Right lobe of liver (tissue), 6 donors: ENCODE results near the gene SLITRK2. TPM values are rescaled to one million over a fixed set of nuclear protein-coding genes. Genes with fewer than 3 reads are reported as not detected.

Source experiments
- ATAC-seq, 4 donors: fragments of 200-7000 bp; cut with Tn5 transposase; one replicate each; pipeline ENCODE4 v1.9.1; 2020; ENCODE audit warnings: mild to moderate bottlenecking in 4 of 4, moderate library complexity in 4 of 4
- DNase-seq, 3 donors: peaks; one replicate each; pipeline ENCODE4 v3.0.0-alpha.2; 2020
- H3K27ac ChIP-seq, 3 donors: fragments of 200-600 bp; one replicate each; pipeline ENCODE4 v1.8.0; 2022
- H3K27me3 ChIP-seq, 2 donors: fragments of 200-600 bp; one replicate each; pipeline ENCODE4 v1.8.0; 2022
- H3K36me3 ChIP-seq, 4 donors: fragments of 200-600 bp; sonication (generic) in 1 of 4; one replicate each; pipeline versions ENCODE4 v1.5.1 to v1.8.0; 2017 to 2022; ENCODE audit warnings: control low read depth in 1 of 4
- H3K4me1 ChIP-seq, 4 donors: fragments of 200-600 bp; sonication (generic) in 1 of 4; one replicate each; pipeline versions ENCODE4 v1.5.1 to v1.8.0; 2017 to 2022; ENCODE audit warnings: control low read depth in 1 of 4
- H3K4me3 ChIP-seq, 3 donors: fragments of 200-600 bp; one replicate each; pipeline ENCODE4 v1.8.0; 2022
- H3K9me3 ChIP-seq, 4 donors: fragments of 200-600 bp; sonication (generic) in 1 of 4; one replicate each; pipeline versions ENCODE4 v1.5.1 to v1.8.0; 2017 to 2022; ENCODE audit warnings: control low read depth in 1 of 4
- POLR2A ChIP-seq: fragments of 450-650 bp; IDR thresholded peaks from one replicate; pipeline ENCODE4 v1.6.1; 2017; ENCODE audit warnings: antibody characterized with exemption, mild to moderate bottlenecking
- WGBS: methylation state at CpG from one replicate; pipeline ENCODE4 v1.1.6; 2018; ENCODE audit warnings: low coverage, low lambda C conversion rate; ENCODE audit not compliant: insufficient coverage; ENCODE audit errors: missing lambda C conversion rate; 5-methylcytosine and 5-hydroxymethylcytosine counted together
- intact Hi-C, 2 donors: fragments of 100-400 bp; cut with DNase I; formaldehyde crosslinking; loops; one replicate each; pipeline versions ENCODE4 v1.11.2 to v1.14.1; 2022
- small RNA-seq, 2 experiments: library from RNA; depleted of rRNA; stranded (forward); fragments of <200 nt; gene quantifications; one replicate each; pipeline ENCODE3, GENCODE V24; 2016
- total RNA-seq, 6 experiments: library from RNA; depleted of rRNA in 2 of 6; stranded (reverse); fragments of >200 nt in 2 of 6; fragmentation: NEBNext Ultra II Directional in 3 of 6; extraction: Animal tissue kit (Norgen Biotek cat#: 25700) in 3 of 6; gene quantifications; one replicate each; pipeline versions ENCODE4 v1.1.0 to v1.2.4, GENCODE V29; 2016 to 2023
- TF ChIP-seq, protein P1 (sequence below), 4 donors: fragments of 200-600 bp in 3 of 4; fragments of 450-650 bp in 1 of 4; IDR thresholded peaks; one replicate each; pipeline versions ENCODE4 v1.5.1 to v1.8.0; 2016 to 2022; ENCODE audit warnings: antibody characterized with exemption in 4 of 4, mild to moderate bottlenecking in 2 of 4
- donor health status: DM: no; HTN: yes; CAD: no.
- donor health status: DM: no; HTN: no; CAD: no.
- donor health status: DM: no; HTN: no; CAD: no.
- donor health status: DM: no; HTN: yes; CAD: no.
- donor health status: DM: no; HTN: yes; CAD: no.

Gene SLITRK2
- total RNA-seq, 6 experiments from 2014 or later = 0.04 to 0.23 (median 0.06) TPM; not detected in 1

DNA sequence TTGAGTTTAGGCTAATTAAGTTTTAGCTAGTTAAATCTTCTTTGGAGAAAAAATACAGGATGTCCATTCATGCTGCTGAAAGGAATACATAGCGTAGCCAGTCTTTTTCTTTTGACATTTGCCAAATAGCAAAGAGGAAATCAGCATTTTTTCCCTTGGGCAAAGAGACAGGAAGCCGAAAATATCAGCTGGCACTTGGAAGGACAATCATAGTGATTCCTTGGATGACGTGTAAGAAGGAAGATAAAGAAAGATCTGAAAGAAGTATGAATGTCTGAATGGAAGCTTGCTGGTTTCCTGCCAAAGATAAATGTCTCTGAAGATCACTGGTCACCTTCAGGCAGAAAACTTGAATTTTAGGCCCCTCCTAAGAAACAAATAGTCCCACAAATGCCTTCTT is 44.2 kb downstream of the SLITRK2 start:
- no peaks in the 10 kb centered on the region for H3K4me1 ChIP-seq
- H3K9me3 ChIP-seq = no peaks in the 10 kb centered on the region
- H3K27me3 ChIP-seq = no peaks in the 10 kb centered on the region
- H3K27ac ChIP-seq = no peak overlapping the region
- H3K4me3 ChIP-seq = no peak overlapping the region
- ATAC-seq (no peak), DNase-seq (no peak)
- H3K36me3 ChIP-seq = no peaks in the 10 kb centered on the region
- 28% methylated on average over 3 of the region's 3 CpGs for WGBS
- TF ChIP-seq POLR2A = no peak
- TF ChIP-seq, protein P1, sequence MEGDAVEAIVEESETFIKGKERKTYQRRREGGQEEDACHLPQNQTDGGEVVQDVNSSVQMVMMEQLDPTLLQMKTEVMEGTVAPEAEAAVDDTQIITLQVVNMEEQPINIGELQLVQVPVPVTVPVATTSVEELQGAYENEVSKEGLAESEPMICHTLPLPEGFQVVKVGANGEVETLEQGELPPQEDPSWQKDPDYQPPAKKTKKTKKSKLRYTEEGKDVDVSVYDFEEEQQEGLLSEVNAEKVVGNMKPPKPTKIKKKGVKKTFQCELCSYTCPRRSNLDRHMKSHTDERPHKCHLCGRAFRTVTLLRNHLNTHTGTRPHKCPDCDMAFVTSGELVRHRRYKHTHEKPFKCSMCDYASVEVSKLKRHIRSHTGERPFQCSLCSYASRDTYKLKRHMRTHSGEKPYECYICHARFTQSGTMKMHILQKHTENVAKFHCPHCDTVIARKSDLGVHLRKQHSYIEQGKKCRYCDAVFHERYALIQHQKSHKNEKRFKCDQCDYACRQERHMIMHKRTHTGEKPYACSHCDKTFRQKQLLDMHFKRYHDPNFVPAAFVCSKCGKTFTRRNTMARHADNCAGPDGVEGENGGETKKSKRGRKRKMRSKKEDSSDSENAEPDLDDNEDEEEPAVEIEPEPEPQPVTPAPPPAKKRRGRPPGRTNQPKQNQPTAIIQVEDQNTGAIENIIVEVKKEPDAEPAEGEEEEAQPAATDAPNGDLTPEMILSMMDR (IDR thresholded peaks at IDR 0.05) = no peak
- intact Hi-C loops = no loop called here

DNA sequence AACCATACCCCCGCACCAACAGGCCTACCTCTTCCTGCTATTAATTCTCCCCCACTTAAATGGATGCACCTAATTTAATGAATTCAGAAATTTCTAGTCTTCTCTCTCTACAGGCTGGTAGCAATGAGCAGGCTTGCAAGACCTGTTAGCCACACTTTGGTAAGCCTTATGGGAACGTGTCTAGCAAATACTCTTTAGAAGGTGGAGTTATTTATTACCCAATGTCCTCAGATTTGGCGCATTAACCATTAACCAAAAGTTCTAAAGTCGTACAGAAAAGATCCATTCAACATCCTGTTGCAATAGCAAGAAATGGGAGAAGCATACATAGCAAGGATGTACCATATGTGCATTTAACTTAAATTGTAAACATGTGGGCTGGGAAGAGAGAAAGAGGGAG is 47.5 kb downstream of the SLITRK2 start:
- peak; percentile 64 to 85 (median 66) for ATAC-seq
- H3K4me1 ChIP-seq = no peaks in the 10 kb centered on the region
- H3K9me3 ChIP-seq = no peaks in the 10 kb centered on the region
- no peak overlapping the region for H3K4me3 ChIP-seq
- no peaks in the 10 kb centered on the region for H3K27me3 ChIP-seq
- no peaks in the 10 kb centered on the region for H3K36me3 ChIP-seq
- intact Hi-C loops = no loop called here
- TF ChIP-seq, protein P1 (IDR thresholded peaks at IDR 0.05) = no peak
- TF ChIP-seq POLR2A = no peak
- no peak overlapping the region for H3K27ac ChIP-seq
- 30% methylated on average over 4 of the region's 4 CpGs for whole genome bisulfite sequencing
- DNase-seq = no peak

Small RNA genes within 50 kb of the gene (small RNA-seq; reads per million reads assigned to genes)
- gene AL109653.1 = 0 reads per million in 2 experiments
